Stomach (tissue), 9 donors: Measurements from ENCODE around the gene ACOT8. TPM values are rescaled to one million over a fixed set of nuclear protein-coding genes. Genes with fewer than 3 reads are reported as not detected.
"Not testable (repeated sequence)": the region's sequence is repeated elsewhere in the genome, so short reads cannot be mapped to it uniquely, and the experiment has no call there.

ENCODE experiments used
- DNase-seq, 2 donors: peaks; one replicate each; pipeline versions ENCODE4 v3.0.0 to v3.0.0-alpha.2; 2013 to 2019
- H3K27ac ChIP-seq, 5 donors: fragments of 200-600 bp in 4 of 5; sonication (generic) in 4 of 5; one replicate each; pipeline ENCODE4 v1.5.1; 2013 to 2019; ENCODE audit warnings: mild to moderate bottlenecking in 1 of 5, moderate library complexity in 1 of 5
- H3K27me3 ChIP-seq, 3 donors: fragments of 200-600 bp; sonication (generic); one replicate each; pipeline ENCODE4 v1.5.1; 2017 to 2019; ENCODE audit warnings: mixed run types in 1 of 3
- H3K36me3 ChIP-seq, 4 donors: fragments of 200-600 bp; sonication (generic); 1 replicate in 3 of 4; 2 replicates in 1 of 4; pipeline ENCODE4 v1.5.1; 2016 to 2019
- H3K4me1 ChIP-seq, 4 donors: fragments of 200-600 bp; sonication (generic); one replicate each; pipeline ENCODE4 v1.5.1; 2016 to 2019
- H3K4me3 ChIP-seq, 4 donors: fragments of 200-600 bp; sonication (generic) in 3 of 4; one replicate each; pipeline ENCODE4 v1.5.1; 2016 to 2019; ENCODE audit warnings: mild to moderate bottlenecking in 1 of 4
- H3K9me3 ChIP-seq, 4 donors: fragments of 200-600 bp; sonication (generic); one replicate each; pipeline ENCODE4 v1.5.1; 2016 to 2019
- EP300 ChIP-seq: sonication (generic); formaldehyde crosslinking; IDR thresholded peaks from one replicate; pipeline ENCODE4 v1.6.1; 2017; ENCODE audit warnings: antibody characterized with exemption
- POLR2A ChIP-seq, 4 donors: fragments of 450-650 bp; IDR thresholded peaks; one replicate each; pipeline ENCODE4 v1.6.1; 2016; ENCODE audit warnings: antibody characterized with exemption in 4 of 4, control low read depth in 2 of 4, mild to moderate bottlenecking in 1 of 4, moderate library complexity in 1 of 4
- POLR2AphosphoS5 ChIP-seq, 3 donors: sonication (generic); formaldehyde crosslinking; IDR thresholded peaks; one replicate each; pipeline ENCODE4 v1.6.1; 2016; ENCODE audit warnings: antibody characterized with exemption in 3 of 3
- WGBS, 5 donors: extraction: QIAGEN DNeasy Blood & Tissue Kit in 3 of 5; methylation state at CpG; one replicate each; pipeline versions ENCODE4 v1.1.5 to v1.1.7; 2013 to 2018; 5-methylcytosine and 5-hydroxymethylcytosine counted together
- intact Hi-C: fragments of 100-400 bp; cut with DNase I; formaldehyde crosslinking; loops from one replicate; pipeline ENCODE4 v1.15.1; 2023; ENCODE audit warnings: low total_unique reads
- polyA plus RNA-seq, 3 donors: library from polyadenylated mRNA; stranded (reverse); fragments of 200-250 nt; gene quantifications; one replicate each; pipeline ENCODE4 v1.2.3, GENCODE V29; 2013
- total RNA-seq, 5 donors: library from RNA; depleted of rRNA; stranded (reverse); fragments of >200 nt; gene quantifications; one replicate each; pipeline versions ENCODE4 v1.1.0 to v1.2.3, GENCODE V29; 2014 to 2016
- TF ChIP-seq, protein P1 (sequence below), 7 experiments: fragments of 450-650 bp in 4 of 7; fragments of 200-600 bp in 3 of 7; sonication (generic) in 3 of 7; IDR thresholded peaks; one replicate each; pipeline ENCODE4 v1.5.1; 2016 to 2019; ENCODE audit warnings: antibody characterized with exemption in 7 of 7, control low read depth in 2 of 7, mild to moderate bottlenecking in 1 of 7
- donor health status: healthy with polysubstance abuse.
- donor health status: Bipolar disorder and iron deficiency.
- donor health status: healthy.

ACOT8 gene
- total and polyA plus RNA-seq, 8 donors: 26.6 to 216 (median 79.6) TPM

DNA sequence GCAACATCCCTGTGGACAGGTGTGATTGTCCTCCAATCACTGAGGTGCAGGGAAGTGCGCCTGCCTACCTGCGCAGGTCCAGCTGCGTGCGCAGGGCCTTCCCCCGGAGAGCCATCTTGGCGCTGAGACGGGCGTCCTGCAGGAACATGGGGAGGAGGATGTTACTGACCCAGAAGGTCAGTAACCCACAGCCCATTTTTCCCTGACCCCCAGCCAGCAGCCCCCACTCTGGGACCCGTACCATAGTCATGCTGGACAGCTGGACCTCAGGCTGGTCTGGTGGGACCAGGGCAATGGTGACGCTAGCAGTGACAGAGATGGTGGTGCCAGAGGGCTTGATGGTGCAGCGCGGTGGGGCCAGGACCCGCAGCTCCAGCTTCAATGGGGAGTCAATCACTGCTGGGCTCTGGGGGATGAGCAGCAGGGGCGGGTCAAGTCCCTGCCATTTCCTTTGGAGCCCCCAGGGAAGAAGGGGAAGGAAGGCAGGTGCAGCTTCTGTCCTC is 45.1 kb upstream of the ACOT8 start:
- no peak for DNase-seq
- Histone ChIP-seq H3K36me3 (peaks cover 3 to 90% (median 81%) of the 10 kb centered on the region in 4 donors), H3K27me3 (no peaks in the 10 kb centered on the region), H3K27ac (no peak overlapping the region), H3K9me3 (no peaks in the 10 kb centered on the region), H3K4me1 (no peaks in the 10 kb centered on the region), H3K4me3 (no peak overlapping the region)
- intact Hi-C loops: no loop called here
- 89 to 97% (median 93%) methylated on average over 11 to 14 of the region's 14 CpGs for WGBS, 5 donors
- TF ChIP-seq, protein P1, sequence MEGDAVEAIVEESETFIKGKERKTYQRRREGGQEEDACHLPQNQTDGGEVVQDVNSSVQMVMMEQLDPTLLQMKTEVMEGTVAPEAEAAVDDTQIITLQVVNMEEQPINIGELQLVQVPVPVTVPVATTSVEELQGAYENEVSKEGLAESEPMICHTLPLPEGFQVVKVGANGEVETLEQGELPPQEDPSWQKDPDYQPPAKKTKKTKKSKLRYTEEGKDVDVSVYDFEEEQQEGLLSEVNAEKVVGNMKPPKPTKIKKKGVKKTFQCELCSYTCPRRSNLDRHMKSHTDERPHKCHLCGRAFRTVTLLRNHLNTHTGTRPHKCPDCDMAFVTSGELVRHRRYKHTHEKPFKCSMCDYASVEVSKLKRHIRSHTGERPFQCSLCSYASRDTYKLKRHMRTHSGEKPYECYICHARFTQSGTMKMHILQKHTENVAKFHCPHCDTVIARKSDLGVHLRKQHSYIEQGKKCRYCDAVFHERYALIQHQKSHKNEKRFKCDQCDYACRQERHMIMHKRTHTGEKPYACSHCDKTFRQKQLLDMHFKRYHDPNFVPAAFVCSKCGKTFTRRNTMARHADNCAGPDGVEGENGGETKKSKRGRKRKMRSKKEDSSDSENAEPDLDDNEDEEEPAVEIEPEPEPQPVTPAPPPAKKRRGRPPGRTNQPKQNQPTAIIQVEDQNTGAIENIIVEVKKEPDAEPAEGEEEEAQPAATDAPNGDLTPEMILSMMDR (IDR thresholded peaks at IDR 0.05): no peak
- TF ChIP-seq POLR2A (IDR thresholded peaks at IDR 0.05) (no peak), POLR2AphosphoS5 (IDR thresholded peaks at IDR 0.05) (no peak), EP300 (no peak)

DNA sequence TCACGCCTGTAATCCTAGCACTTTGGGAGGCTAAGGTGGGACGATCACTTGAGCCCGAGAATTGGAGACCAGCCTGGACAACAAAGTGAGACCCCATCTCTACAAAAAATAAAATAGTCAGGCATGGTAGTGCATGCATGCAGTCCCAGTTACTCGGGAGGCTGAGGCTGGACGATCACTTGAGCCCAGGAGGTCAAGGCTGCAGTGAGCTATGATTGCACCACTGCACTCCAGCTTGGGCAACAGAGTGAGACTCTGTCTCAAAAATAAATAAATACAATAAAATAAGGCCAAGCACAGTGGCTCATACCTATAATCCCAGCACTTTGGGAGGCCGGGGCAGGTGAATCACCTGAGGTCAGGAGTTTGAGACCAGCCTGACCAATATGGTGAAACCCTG is 44.1 kb upstream of the ACOT8 start:
- DNase-seq, intact Hi-C loops, H3K4me1 ChIP-seq, H3K27ac ChIP-seq, H3K27me3 ChIP-seq, H3K4me3 ChIP-seq, H3K9me3 ChIP-seq: not testable (repeated sequence)
- whole genome bisulfite sequencing, 5 donors: 86 to 96% (median 90%) methylated on average over 6 of the region's 6 CpGs
- peaks cover 11 to 92% (median 85%) of the 10 kb centered on the region in 4 donors for H3K36me3 ChIP-seq

DNA sequence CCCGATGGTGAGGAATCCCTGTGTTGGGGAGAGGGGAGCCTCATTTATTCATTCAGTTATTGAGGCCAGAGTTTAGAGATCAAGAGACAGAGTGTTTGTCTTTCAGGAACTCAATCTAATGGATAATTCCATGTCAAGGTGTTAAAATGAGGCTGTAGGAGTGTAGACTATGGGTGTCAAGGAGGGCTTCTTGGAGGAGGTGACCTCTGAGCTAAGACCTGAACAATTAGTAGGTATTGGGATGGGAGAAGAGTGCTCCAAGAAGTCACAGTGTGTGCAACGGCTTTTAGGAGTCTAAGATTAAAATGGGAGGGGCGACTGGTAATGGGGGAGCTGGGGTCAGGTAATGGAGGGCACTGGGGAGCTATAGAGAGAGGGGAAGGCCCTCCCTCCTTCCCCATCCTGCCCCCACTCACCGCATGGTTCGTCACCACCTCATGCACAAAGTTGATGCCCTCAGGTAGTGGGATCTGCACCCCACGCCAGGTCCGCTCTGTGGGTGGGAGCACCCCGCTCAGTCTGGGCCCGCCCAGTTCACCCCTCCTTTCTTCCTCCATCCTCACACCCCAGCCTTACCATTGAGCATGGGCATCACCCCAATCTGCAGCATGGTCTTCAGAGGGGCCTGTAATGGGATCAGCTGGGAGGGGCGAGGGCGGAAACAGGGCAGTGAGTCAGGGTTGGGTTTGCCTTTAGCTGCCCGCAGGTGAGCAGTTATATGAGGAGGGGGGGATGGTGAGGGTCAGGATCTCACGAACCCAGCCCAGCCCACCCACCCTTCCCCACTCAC is 42.0 kb upstream of the ACOT8 start:
- 83 to 89% (median 88%) methylated on average over 12 to 13 of the region's 13 CpGs for WGBS, 5 donors
- Histone ChIP-seq H3K27ac (no peak overlapping the region), H3K9me3 (no peaks in the 10 kb centered on the region), H3K4me1 (no peaks in the 10 kb centered on the region), H3K27me3 (no peaks in the 10 kb centered on the region), H3K36me3 (peaks cover 31 to 92% (median 87%) of the 10 kb centered on the region in 4 donors), H3K4me3 (no peak overlapping the region)
- intact Hi-C loops: no loop called here
- DNase-seq: no peak
- no peak for TF ChIP-seq POLR2AphosphoS5 (IDR thresholded peaks at IDR 0.05)
- TF ChIP-seq, protein P1 (IDR thresholded peaks at IDR 0.05): no peak
- no peak for TF ChIP-seq POLR2A (IDR thresholded peaks at IDR 0.05)
- TF ChIP-seq EP300: no peak

DNA sequence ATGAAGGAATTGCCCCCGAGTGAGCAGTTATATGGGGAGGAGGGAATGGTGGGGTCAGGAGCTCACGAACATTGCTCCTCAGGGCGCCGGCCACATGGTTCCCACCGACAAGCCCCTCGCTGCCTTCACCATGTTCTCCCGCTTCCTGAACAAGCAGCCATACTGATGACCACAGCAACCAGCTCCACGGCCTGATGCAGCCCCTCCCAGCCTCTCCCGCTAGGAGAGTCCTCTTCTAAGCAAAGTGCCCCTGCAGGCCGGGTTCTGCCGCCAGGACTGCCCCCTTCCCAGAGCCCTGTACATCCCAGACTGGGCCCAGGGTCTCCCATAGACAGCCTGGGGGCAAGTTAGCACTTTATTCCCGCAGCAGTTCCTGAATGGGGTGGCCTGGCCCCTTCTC is 41.1 kb upstream of the ACOT8 start:
- Histone ChIP-seq H3K27ac (no peak overlapping the region), H3K4me1 (peaks cover 0 to 6% (median 1%) of the 10 kb centered on the region in 4 donors), H3K9me3 (no peaks in the 10 kb centered on the region), H3K36me3 (peaks cover 40 to 96% (median 91%) of the 10 kb centered on the region in 4 donors), H3K27me3 (no peaks in the 10 kb centered on the region), H3K4me3 (no peak overlapping the region)
- WGBS, 5 donors: 83 to 88% (median 87%) methylated on average over 10 to 12 of the region's 12 CpGs
- no peak for DNase-seq
- intact Hi-C loops: no loop called here
- TF ChIP-seq POLR2AphosphoS5 (IDR thresholded peaks at IDR 0.05) (no peak), EP300 (no peak), POLR2A (IDR thresholded peaks at IDR 0.05) (no peak)
- TF ChIP-seq, protein P1 (IDR thresholded peaks at IDR 0.05): no peak

DNA sequence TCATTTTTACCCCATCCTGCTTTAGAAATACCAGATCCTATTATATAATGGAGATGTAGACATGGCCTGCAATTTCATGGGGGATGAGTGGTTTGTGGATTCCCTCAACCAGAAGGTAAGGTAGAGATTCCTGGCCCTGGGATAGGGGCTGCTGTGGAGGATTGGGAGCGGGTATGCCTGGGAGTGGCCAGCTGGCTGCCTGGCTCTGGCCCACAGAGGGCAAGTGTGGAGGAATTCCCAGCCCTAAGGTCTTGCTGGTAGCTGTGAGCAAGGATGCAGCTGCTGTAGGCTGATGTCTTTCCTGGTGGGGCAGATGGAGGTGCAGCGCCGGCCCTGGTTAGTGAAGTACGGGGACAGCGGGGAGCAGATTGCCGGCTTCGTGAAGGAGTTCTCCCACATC is 40.5 kb upstream of the ACOT8 start:
- TF ChIP-seq POLR2A (IDR thresholded peaks at IDR 0.05): no peak
- TF ChIP-seq POLR2AphosphoS5 (IDR thresholded peaks at IDR 0.05): no peak
- TF ChIP-seq, protein P1 (IDR thresholded peaks at IDR 0.05): no peak
- no peak for TF ChIP-seq EP300
- Histone ChIP-seq H3K27ac (no peak overlapping the region), H3K36me3 (peaks cover 41 to 98% (median 95%) of the 10 kb centered on the region in 4 donors), H3K9me3 (no peaks in the 10 kb centered on the region), H3K4me3 (no peak overlapping the region), H3K27me3 (no peaks in the 10 kb centered on the region), H3K4me1 (peaks cover 0 to 12% (median 7%) of the 10 kb centered on the region in 4 donors)
- WGBS, 5 donors: 92 to 98% (median 96%) methylated on average over 4 to 7 of the region's 7 CpGs
- intact Hi-C loops: no loop called here
- DNase-seq: no peak
